AG04450 (cell line): ENCODE measurements around the gene PLPPR3. TPM values are rescaled to one million over a fixed set of nuclear protein-coding genes. Genes with fewer than 3 reads are reported as not detected.

Experiments
- CTCF ChIA-PET: fragments of 300-600, 350-600 bp; formaldehyde crosslinking; extraction: SDS; loops from one replicate; lab custom pipeline; 2022; ENCODE audit warnings: antibody characterized with exemption, inconsistent platforms; lab: Charles Lee
- POLR2A ChIA-PET: fragments of 350-600 bp; formaldehyde crosslinking; extraction: SDS; loops from one replicate; lab custom pipeline; 2021; ENCODE audit warnings: antibody characterized with exemption, inconsistent platforms; lab: Yijun Ruan, JAX
- DNase-seq: peaks from one replicate; pipeline ENCODE4 v3.0.0-alpha.2; 2011; ENCODE audit warnings: low read depth, low spot score
- H3K27ac ChIP-seq: one replicate; pipeline ENCODE4 v1.5.1; 2012; ENCODE audit warnings: low read depth, low read length, control low read depth
- H3K27me3 ChIP-seq: one replicate; pipeline ENCODE4 v1.6.0; 2012; ENCODE audit warnings: low read length; ENCODE audit not compliant: control insufficient read depth, insufficient read depth
- H3K4me3 ChIP-seq: 2 replicates; pipeline ENCODE4 v1.5.1; 2011; ENCODE audit warnings: mild to moderate bottlenecking, low read depth, low read length, control low read depth
- H3K9me3 ChIP-seq: 2 replicates; pipeline ENCODE4 v1.5.1; 2012; ENCODE audit warnings: low read length; ENCODE audit not compliant: control insufficient read depth, insufficient read depth
- polyA plus RNA-seq: library from polyadenylated mRNA; depleted of rRNA; stranded (reverse); fragments of >200 nt; gene quantifications from 2 replicates; pipeline ENCODE4 v1.2.3, GENCODE V29; 2011
- TF ChIP-seq, protein P1 (sequence below): IDR thresholded peaks from 2 replicates; pipeline ENCODE4 v1.5.1; 2011; ENCODE audit warnings: low read depth, low read length, control low read depth, inconsistent platforms

Gene PLPPR3
- polyA plus RNA-seq, 1 experiment = 1.3 TPM

DNA sequence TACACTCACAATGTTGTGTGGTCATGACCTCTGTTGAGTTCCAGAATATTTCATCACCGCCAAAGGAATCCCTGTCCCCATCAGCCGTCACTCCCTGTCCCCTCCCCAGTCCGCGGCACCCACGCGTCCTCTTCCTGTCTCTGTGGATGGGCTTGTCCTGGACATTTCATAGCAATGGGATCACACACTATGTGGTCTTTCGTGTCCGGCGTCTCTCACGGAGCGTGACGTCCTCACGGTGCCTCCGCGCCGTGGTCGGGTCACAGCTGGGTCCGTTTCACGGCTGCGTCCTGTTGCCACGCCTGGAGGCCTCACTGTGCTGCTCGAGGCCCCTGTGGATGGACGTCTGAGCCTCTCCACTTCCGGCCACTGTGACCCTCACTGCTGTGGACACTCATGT, 12.5 kb upstream of the PLPPR3 start:
- H3K27me3 ChIP-seq = peaks cover 13% of the 10 kb centered on the region
- H3K4me3 ChIP-seq = no peak overlapping the region
- POLR2A ChIA-PET = no interaction called here
- no peak for DNase-seq
- CTCF ChIA-PET = no interaction called here
- H3K9me3 ChIP-seq = no peaks in the 10 kb centered on the region; the same call in 1 of the 2 replicates
- TF ChIP-seq, protein P1, sequence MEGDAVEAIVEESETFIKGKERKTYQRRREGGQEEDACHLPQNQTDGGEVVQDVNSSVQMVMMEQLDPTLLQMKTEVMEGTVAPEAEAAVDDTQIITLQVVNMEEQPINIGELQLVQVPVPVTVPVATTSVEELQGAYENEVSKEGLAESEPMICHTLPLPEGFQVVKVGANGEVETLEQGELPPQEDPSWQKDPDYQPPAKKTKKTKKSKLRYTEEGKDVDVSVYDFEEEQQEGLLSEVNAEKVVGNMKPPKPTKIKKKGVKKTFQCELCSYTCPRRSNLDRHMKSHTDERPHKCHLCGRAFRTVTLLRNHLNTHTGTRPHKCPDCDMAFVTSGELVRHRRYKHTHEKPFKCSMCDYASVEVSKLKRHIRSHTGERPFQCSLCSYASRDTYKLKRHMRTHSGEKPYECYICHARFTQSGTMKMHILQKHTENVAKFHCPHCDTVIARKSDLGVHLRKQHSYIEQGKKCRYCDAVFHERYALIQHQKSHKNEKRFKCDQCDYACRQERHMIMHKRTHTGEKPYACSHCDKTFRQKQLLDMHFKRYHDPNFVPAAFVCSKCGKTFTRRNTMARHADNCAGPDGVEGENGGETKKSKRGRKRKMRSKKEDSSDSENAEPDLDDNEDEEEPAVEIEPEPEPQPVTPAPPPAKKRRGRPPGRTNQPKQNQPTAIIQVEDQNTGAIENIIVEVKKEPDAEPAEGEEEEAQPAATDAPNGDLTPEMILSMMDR = no peak
- H3K27ac ChIP-seq = no peak overlapping the region

DNA sequence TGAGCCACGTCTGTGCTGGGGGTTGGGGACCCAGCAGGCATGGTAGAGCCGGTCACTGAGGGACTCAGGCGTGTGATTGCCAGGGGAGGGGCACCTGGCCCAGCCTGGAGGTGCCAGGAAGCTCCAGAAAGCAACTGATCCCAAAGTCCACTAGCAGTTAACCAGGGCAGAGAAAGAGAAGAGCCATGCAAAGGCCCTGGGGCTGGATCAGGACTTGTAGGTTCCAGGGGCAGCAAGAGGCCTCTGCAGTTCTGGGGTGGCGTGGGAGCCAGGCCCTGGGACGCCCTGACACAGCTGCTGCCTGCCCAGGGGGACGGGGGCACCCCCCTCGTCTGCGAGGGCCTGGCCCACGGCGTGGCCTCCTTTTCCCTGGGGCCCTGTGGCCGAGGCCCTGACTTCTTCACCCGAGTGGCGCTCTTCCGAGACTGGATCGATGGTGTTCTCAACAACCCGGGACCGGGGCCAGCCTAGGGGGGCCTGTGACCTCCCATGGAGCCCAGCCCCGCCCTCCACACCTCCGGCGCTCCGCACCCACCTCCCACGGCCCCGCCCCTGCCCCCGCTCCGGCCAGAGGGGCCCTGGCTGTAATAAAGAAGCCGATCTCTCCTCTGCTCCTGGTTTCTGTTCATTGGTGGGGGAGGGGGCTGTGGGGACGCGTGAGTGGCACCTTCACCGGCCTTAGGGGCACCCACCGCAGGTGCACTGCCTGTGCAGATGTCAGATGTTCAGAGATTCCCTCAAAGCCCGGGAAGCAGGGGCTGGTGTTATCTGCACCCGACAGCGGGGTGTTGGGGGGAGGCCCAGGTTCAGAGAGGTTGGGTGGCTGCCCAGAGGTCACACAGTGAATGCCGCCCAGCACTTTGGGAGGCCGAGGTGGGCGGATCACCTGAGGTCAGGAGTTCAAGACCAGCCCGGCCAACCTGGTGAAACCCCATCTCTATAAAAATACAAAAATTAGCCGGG, 9.9 kb upstream of the PLPPR3 start:
- CTCF ChIA-PET = no interaction called here
- Histone ChIP-seq H3K4me3 (no peak overlapping the region), H3K27me3 (peaks cover 10% of the 10 kb centered on the region), H3K9me3 (no peaks in the 10 kb centered on the region; the same call in 1 of the 2 replicates), H3K27ac (no peak overlapping the region)
- POLR2A ChIA-PET = interaction anchor here (0.6 to 0.8 kb wide), 3 partner anchors 12 to 72 kb away, joined by 3 to 5 read pairs (median 3); no protein-coding TSS in a partner anchor
- DNase-seq = no peak
- TF ChIP-seq, protein P1 = no peak

DNA sequence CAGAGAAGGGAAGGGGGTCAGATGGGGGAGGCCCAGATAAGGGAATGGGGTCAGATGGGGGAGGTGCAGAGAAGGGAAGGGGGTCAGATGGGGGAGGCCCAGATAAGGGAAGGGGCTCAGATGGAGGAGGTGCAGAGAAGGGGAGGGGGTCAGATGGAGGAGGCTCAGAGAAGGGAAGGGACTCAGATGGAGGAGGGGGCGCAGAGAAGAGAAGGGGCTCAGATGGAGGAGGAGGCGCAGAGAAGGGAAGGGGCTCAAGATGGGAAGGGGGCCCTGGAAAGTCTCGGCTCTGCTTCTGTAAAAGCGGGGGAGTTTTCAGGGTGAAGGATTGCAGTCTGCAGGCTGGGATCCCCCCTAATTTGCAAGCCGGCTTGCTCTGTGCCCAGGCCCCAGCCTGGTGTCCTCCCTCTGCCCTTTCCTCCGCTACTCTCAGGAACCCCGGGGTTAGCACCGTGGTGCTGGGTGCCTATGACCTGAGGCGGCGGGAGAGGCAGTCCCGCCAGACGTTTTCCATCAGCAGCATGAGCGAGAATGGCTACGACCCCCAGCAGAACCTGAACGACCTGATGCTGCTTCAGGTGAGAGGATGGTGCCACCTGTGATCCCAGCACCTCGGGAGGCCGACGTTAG, 7.5 kb upstream of the PLPPR3 start:
- Histone ChIP-seq H3K27me3 (no peaks in the 10 kb centered on the region), H3K27ac (no peak overlapping the region), H3K4me3 (no peak overlapping the region), H3K9me3 (peaks cover 5% of the 10 kb centered on the region; the same call in 1 of the 2 replicates)
- ChIA-PET CTCF (no interaction called here), POLR2A (no interaction called here)
- DNase-seq = no peak
- TF ChIP-seq, protein P1 = no peak

DNA sequence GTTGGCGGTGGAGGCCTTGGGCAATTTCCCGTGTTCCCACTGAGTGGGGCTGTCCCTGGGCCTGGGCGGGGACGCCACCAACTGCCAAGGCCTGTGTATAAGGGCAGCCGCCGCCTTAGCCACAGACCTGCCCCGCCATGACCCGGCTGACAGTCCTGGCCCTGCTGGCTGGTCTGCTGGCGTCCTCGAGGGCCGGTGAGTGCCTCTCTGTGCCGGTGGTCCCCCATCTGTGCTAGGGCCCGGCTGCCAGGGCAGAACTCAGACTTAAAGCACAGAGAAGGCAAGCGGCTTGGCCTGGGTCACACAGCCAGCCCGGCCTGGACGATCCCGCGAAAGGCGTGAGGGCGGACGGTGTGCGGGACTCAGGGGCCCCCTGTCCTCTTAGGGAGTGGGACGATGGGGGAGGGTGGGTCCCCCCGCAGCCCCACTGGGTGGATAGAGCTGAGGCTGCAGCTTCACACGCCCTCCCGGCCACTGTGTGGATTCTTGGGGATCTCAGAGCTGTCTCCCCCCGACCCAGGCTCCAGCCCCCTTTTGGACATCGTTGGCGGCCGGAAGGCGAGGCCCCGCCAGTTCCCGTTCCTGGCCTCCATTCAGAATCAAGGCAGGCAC, 6.1 kb upstream of the PLPPR3 start, which contains the start of gene AZU1:
AZU1 (plus strand) TSS at position 128 of the 612 bp plus-strand sequence; CDS start at position 138, 10 bp downstream.
- TF ChIP-seq, protein P1 = no peak
- no peak for DNase-seq
- no peak within 1 kb of the TSS for H3K4me3 ChIP-seq
- peaks cover 5% of the 10 kb centered on the region; the same call in 1 of the 2 replicates for H3K9me3 ChIP-seq
- POLR2A ChIA-PET = no interaction called here
- no peak within 1 kb of the TSS for H3K27ac ChIP-seq
- H3K27me3 ChIP-seq = no peaks in the 10 kb centered on the region
- CTCF ChIA-PET = no interaction called here
